K562 (cell line): Measurements from ENCODE around the gene PPP1R14B. TPM values are rescaled to one million over a fixed set of nuclear protein-coding genes. Genes with fewer than 3 reads are reported as not detected.

Experiments
- CC2D1A ChIP-seq: fragments of 450-650 bp; IDR thresholded peaks from 2 replicates; pipeline ENCODE4 v1.6.1; 2017; ENCODE audit warnings: mild to moderate bottlenecking
- CTBP1 ChIP-seq: fragments of 450-650 bp; IDR thresholded peaks from 2 replicates; pipeline ENCODE4 v1.6.1; 2016; ENCODE audit warnings: borderline replicate concordance
- DACH1 ChIP-seq: fragments of 450-650 bp; IDR thresholded peaks from 2 replicates; pipeline ENCODE4 v1.6.1; 2018; ENCODE audit not compliant: partially characterized antibody
- E2F3 ChIP-seq: fragments of 250-450 bp; sonication (Bioruptor Pico); IDR thresholded peaks from 2 replicates; pipeline ENCODE4 v1.4.0; 2020; ENCODE audit warnings: mild to moderate bottlenecking
- FIP1L1 ChIP-seq: fragments of 200-400 bp; formaldehyde crosslinking; IDR thresholded peaks from 2 replicates; pipeline ENCODE4 v1.6.1; 2018; ENCODE audit warnings: mild to moderate bottlenecking, low read depth, low read length; ENCODE audit not compliant: poor library complexity, severe bottlenecking
- FOS ChIP-seq: IDR thresholded peaks from 3 replicates; pipeline ENCODE4 v1.6.1; 2011; ENCODE audit not compliant: insufficient read length; ENCODE audit errors: extremely low read depth
- HDAC2 ChIP-seq: fragments of 450-650 bp; IDR thresholded peaks from 2 replicates; pipeline ENCODE4 v1.6.1; 2016; ENCODE audit warnings: mild to moderate bottlenecking
- JUNB ChIP-seq: fragments of 450-650 bp; formaldehyde crosslinking; conservative IDR thresholded peaks from 2 replicates; pipeline ENCODE4 v1.4.0; 2020; ENCODE audit warnings: mild to moderate bottlenecking
- MBD2 ChIP-seq: sonication (generic); IDR thresholded peaks from 2 replicates; pipeline ENCODE4 v1.6.1; 2016; ENCODE audit warnings: low read depth, borderline replicate concordance
- POLR2A ChIP-seq: fragments of 450-650 bp; conservative IDR thresholded peaks from 2 replicates; pipeline ENCODE4 v1.6.1; 2016
- SIN3A ChIP-seq, 2 experiments: fragments of 150-350 bp in 1 of 2; IDR thresholded peaks; 2 replicates each; pipeline ENCODE4 v1.6.1; 2011 to 2016; ENCODE audit warnings: borderline replicate concordance in 2 of 2, low read depth in 2 of 2, low read length in 2 of 2, mild to moderate bottlenecking in 2 of 2, moderate library complexity in 2 of 2; ENCODE audit not compliant: control insufficient read depth in 1 of 2
- SNIP1 ChIP-seq: fragments of 450-650 bp; IDR thresholded peaks from 2 replicates; pipeline ENCODE4 v1.7.1; 2017; ENCODE audit warnings: low read depth, mild to moderate bottlenecking
- SPI1 ChIP-seq: IDR thresholded peaks from 2 replicates; pipeline ENCODE4 v1.6.1; 2011; ENCODE audit warnings: low read depth, low read length, control low read depth, borderline replicate concordance
- SREBF2 ChIP-seq: sonication (generic); formaldehyde crosslinking; IDR thresholded peaks from 2 replicates; pipeline ENCODE4 v1.4.0; 2020; ENCODE audit warnings: mild to moderate bottlenecking, missing genetic modification reagents
- polyA plus RNA-seq, 8 experiments: library from polyadenylated mRNA; depleted of rRNA in 4 of 8; stranded (reverse) in 5 of 8; unstranded in 3 of 8; fragments of >200 nt; fragmentation: Nextera tagmentation in 2 of 8; fragmentation: Illumina TruSeq in 1 of 8; extraction: Ambion mirVana in 2 of 8; extraction: Trizol in 1 of 8; gene quantifications; 2 replicates each; pipeline versions ENCODE4 v1.2.1 to v1.2.3, GENCODE V29; 2011 to 2014; ENCODE audit warnings: inconsistent platforms in 1 of 8, missing spikeins in 1 of 8
- total RNA-seq, 7 experiments: library from RNA; depleted of rRNA in 6 of 7; stranded (reverse); fragments of >200 nt in 6 of 7; fragmentation: Illumina TruSeq in 2 of 7; extraction: Trizol in 2 of 7; gene quantifications; 2 replicates each; pipeline versions ENCODE4 v1.2.1 to v1.2.3, GENCODE V29; 2011 to 2021; ENCODE audit warnings: low replicate concordance in 1 of 7
- TF ChIP-seq, protein P1 (sequence below), 2 experiments: fragments of 450-650 bp in 1 of 2; IDR thresholded peaks; 2 replicates each; pipeline ENCODE4 v1.6.1; 2011 to 2017; ENCODE audit warnings: low read depth in 2 of 2, antibody characterized with exemption in 1 of 2, borderline replicate concordance in 1 of 2, low read length in 1 of 2, mild to moderate bottlenecking in 1 of 2, mixed read lengths in 1 of 2; ENCODE audit not compliant: control insufficient read depth in 1 of 2
- TF ChIP-seq, protein P2 (sequence below): fragments of 450-650 bp; formaldehyde crosslinking; IDR thresholded peaks from 2 replicates; pipeline ENCODE4 v1.4.0; 2022; ENCODE audit warnings: missing genetic modification characterization
- TF ChIP-seq, protein P3 (sequence below): fragments of 450-650 bp; IDR thresholded peaks from 2 replicates; pipeline ENCODE4 v1.6.1; 2016; ENCODE audit warnings: borderline replicate concordance
- TF ChIP-seq, protein P4 (sequence below): sonication (generic); IDR thresholded peaks from 2 replicates; pipeline ENCODE4 v1.6.1; 2016

PPP1R14B gene
- total and polyA plus RNA-seq, 9 of the 15 experiments (the other 6 are each of a cell fraction or from before 2014, with no cell fraction given): 7.7 to 566 (median 212) TPM

DNA sequence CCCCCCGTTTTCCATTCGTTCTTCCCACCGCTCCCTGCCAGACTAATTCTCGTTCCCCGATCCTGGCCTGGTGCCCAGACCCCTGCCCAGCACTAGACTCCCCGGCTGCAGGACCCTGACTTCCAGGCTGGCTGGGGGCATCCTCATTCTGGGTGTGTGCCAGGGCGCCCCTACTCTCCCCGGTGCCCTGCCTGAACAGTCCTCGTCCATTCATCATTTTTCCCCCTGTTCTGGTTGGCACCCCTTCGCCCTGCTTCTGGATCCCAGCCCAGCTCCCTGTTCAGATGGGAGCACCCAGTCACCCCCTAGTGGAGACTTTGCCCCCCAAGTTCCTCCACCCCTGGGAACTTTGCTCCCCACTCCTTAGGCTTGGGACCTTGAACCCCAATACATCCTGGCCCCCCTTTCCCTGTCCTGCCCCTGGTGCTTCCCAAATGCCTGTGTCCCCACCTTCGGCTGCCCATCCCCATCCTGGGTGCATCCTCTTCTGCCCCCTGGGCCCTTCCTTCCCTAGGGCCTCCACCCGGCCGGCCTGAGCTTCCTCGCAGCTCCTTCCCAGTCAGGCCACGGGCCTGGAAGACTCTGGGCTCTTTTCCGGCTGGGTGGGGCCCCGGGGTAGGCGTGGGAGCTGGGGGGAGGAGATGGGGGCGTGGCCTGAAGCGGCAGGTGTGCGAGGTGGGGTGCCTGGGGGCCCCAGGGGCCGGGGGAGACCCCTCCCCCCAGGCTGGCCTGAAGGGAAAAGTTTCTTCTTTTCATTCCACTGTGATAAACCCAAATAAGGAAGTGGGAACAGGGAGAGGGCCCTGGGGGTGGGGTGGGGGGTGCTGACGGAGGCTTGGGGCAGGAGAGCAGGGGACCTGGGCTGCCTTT, 5.5 kb upstream of the PPP1R14B start (continued):
- TF ChIP-seq, protein P1, sequence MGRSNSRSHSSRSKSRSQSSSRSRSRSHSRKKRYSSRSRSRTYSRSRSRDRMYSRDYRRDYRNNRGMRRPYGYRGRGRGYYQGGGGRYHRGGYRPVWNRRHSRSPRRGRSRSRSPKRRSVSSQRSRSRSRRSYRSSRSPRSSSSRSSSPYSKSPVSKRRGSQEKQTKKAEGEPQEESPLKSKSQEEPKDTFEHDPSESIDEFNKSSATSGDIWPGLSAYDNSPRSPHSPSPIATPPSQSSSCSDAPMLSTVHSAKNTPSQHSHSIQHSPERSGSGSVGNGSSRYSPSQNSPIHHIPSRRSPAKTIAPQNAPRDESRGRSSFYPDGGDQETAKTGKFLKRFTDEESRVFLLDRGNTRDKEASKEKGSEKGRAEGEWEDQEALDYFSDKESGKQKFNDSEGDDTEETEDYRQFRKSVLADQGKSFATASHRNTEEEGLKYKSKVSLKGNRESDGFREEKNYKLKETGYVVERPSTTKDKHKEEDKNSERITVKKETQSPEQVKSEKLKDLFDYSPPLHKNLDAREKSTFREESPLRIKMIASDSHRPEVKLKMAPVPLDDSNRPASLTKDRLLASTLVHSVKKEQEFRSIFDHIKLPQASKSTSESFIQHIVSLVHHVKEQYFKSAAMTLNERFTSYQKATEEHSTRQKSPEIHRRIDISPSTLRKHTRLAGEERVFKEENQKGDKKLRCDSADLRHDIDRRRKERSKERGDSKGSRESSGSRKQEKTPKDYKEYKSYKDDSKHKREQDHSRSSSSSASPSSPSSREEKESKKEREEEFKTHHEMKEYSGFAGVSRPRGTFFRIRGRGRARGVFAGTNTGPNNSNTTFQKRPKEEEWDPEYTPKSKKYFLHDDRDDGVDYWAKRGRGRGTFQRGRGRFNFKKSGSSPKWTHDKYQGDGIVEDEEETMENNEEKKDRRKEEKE (IDR thresholded peaks at IDR 0.05; ENCODE audit: borderline replicate concordance in 1 of 2, control insufficient read depth in 1 of 2, low read depth in 2 of 2, low read length in 1 of 2): no peak
- TF ChIP-seq E2F3: no peak
- TF ChIP-seq MBD2: no peak
- TF ChIP-seq, protein P2, sequence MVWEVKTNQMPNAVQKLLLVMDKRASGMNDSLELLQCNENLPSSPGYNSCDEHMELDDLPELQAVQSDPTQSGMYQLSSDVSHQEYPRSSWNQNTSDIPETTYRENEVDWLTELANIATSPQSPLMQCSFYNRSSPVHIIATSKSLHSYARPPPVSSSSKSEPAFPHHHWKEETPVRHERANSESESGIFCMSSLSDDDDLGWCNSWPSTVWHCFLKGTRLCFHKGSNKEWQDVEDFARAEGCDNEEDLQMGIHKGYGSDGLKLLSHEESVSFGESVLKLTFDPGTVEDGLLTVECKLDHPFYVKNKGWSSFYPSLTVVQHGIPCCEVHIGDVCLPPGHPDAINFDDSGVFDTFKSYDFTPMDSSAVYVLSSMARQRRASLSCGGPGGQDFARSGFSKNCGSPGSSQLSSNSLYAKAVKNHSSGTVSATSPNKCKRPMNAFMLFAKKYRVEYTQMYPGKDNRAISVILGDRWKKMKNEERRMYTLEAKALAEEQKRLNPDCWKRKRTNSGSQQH: no peak
- peak; percentile 71 for TF ChIP-seq SPI1
- TF ChIP-seq, protein P3, sequence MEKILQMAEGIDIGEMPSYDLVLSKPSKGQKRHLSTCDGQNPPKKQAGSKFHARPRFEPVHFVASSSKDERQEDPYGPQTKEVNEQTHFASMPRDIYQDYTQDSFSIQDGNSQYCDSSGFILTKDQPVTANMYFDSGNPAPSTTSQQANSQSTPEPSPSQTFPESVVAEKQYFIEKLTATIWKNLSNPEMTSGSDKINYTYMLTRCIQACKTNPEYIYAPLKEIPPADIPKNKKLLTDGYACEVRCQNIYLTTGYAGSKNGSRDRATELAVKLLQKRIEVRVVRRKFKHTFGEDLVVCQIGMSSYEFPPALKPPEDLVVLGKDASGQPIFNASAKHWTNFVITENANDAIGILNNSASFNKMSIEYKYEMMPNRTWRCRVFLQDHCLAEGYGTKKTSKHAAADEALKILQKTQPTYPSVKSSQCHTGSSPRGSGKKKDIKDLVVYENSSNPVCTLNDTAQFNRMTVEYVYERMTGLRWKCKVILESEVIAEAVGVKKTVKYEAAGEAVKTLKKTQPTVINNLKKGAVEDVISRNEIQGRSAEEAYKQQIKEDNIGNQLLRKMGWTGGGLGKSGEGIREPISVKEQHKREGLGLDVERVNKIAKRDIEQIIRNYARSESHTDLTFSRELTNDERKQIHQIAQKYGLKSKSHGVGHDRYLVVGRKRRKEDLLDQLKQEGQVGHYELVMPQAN: peak; percentile 25; the same call in 1 of the 2 replicates
- TF ChIP-seq SIN3A (IDR thresholded peaks at IDR 0.05; ENCODE audit: borderline replicate concordance in 2 of 2, control insufficient read depth in 1 of 2, low read depth in 2 of 2, low read length in 2 of 2): 0 out of 4 replicates have a peak, but pooled peaks of 1 of the 2 experiments have one; percentile 49
- TF ChIP-seq SNIP1: no peak
- no peak for TF ChIP-seq DACH1
- TF ChIP-seq JUNB (CRISPR knock-in tag): no peak
- no peak for TF ChIP-seq FOS
- TF ChIP-seq FIP1L1: no peak
- TF ChIP-seq SREBF2 (CRISPR knock-in tag): no peak
- peak; percentile 76 for TF ChIP-seq POLR2A
- 0 out of 2 replicates have a peak, but pooled peaks have one; percentile 40 for TF ChIP-seq HDAC2
- TF ChIP-seq CC2D1A: no peak
- TF ChIP-seq, protein P4, sequence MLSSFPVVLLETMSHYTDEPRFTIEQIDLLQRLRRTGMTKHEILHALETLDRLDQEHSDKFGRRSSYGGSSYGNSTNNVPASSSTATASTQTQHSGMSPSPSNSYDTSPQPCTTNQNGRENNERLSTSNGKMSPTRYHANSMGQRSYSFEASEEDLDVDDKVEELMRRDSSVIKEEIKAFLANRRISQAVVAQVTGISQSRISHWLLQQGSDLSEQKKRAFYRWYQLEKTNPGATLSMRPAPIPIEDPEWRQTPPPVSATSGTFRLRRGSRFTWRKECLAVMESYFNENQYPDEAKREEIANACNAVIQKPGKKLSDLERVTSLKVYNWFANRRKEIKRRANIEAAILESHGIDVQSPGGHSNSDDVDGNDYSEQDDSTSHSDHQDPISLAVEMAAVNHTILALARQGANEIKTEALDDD: no peak
- TF ChIP-seq CTBP1: peak; percentile 51; the same call in 1 of the 2 replicates
